ENCODE measurements around the gene DLX5. TPM values are rescaled to one million over a fixed set of nuclear protein-coding genes. Genes with fewer than 3 reads are reported as not detected.

DLX5 gene
- polyA plus RNA-seq, 4 donors, result 0.04 to 0.12 TPM; not detected in 2

DNA sequence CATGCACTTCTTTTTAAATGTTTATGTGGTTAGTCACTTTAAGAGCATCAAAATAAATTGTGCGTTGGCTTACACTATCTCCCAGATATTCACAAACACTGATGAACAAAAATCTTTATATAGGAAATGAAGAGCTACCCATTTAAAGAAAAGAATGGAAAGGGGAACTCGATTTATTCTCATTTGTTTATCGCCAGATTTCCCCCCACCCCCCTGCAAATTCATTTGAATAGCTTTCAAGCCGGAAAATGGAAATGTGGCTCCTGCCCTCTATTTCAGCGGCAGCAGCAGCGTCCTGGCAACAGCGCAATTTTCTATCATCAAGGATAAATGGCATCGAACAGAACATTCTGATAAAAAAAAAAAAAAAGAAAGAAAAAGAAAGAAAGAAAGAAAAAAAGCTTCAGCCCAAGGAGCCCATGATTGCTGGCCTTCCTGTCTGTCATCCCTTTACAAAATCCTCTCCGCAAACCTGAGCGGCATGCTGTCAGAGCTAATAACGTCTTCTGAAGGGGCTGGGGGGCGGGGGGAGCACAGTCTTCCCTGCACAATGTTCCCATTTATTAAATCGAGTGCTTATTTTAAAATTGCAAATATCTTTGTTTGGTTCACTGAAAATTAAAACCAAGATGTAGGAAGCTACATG lies 33.0 kb downstream of the DLX5 start:
- H3K27me3 ChIP-seq (ENCODE audit: control insufficient read depth in 3 of 3, insufficient read depth in 3 of 3, low read length in 3 of 3), result peaks cover 7 to 75% (median 49%) of the 10 kb centered on the region in 3 donors
- DNase-seq, result no peak
- no peak overlapping the region for H3K27ac ChIP-seq (ENCODE audit: low read depth in 1 of 3, low read length in 2 of 3)
- H3K9me3 ChIP-seq (ENCODE audit: control insufficient read depth in 2 of 2, insufficient read depth in 1 of 2, low read depth in 1 of 2, low read length in 1 of 2), result peaks cover 0 to 17% of the 10 kb centered on the region in 2 donors
- H3K36me3 ChIP-seq (ENCODE audit: control insufficient read depth in 3 of 3, insufficient read depth in 2 of 3, low read depth in 1 of 3, low read length in 3 of 3), result no peaks in the 10 kb centered on the region
- H3K4me1 ChIP-seq (ENCODE audit: control insufficient read depth in 3 of 3, insufficient read depth in 2 of 3, low read depth in 1 of 3, low read length in 2 of 3), result no peaks in the 10 kb centered on the region
- FAIRE-seq, result no peak
- H3K4me3 ChIP-seq (ENCODE audit: low read depth in 1 of 3, low read length in 3 of 3), result no peak overlapping the region
- 7 to 13% (median 10%) methylated on average over 13 of the region's 13 CpGs for WGBS, 3 donors

DNA sequence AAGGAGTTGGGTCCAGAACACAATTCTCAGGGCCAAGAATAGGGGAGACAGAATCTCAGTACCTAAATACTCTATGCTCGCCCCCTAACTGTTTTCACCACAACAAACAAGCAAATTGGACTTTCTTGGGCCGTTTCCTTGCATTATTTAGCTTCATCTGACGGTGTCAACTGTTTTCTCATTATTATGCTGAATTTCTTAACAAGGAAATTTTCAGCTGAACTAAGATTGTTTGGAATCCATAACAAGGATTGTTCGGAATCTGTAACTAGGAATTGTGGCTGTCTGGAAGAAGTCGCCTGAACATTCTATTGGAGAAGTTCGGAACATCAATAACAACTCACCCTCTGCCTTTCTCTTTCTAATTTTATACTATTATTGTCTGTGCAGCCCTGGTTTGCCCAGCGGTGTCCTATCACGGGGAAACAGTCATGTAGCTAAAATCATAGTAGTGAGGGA lies 34.7 kb downstream of the DLX5 start:
- FAIRE-seq (no peak), DNase-seq (no peak)
- 9 to 13% (median 11%) methylated on average over 8 of the region's 8 CpGs for WGBS, 3 donors
- no peak overlapping the region for H3K27ac ChIP-seq (ENCODE audit: low read depth in 1 of 3, low read length in 2 of 3)
- H3K4me1 ChIP-seq (ENCODE audit: control insufficient read depth in 3 of 3, insufficient read depth in 2 of 3, low read depth in 1 of 3, low read length in 2 of 3), result no peaks in the 10 kb centered on the region
- H3K27me3 ChIP-seq (ENCODE audit: control insufficient read depth in 3 of 3, insufficient read depth in 3 of 3, low read length in 3 of 3), result peaks cover 7 to 60% (median 35%) of the 10 kb centered on the region in 3 donors
- no peaks in the 10 kb centered on the region for H3K36me3 ChIP-seq (ENCODE audit: control insufficient read depth in 3 of 3, insufficient read depth in 2 of 3, low read depth in 1 of 3, low read length in 3 of 3)
- H3K4me3 ChIP-seq (ENCODE audit: low read depth in 1 of 3, low read length in 3 of 3), result no peak overlapping the region
- H3K9me3 ChIP-seq (ENCODE audit: control insufficient read depth in 2 of 2, insufficient read depth in 1 of 2, low read depth in 1 of 2, low read length in 1 of 2), result peaks cover 0 to 17% of the 10 kb centered on the region in 2 donors

DNA sequence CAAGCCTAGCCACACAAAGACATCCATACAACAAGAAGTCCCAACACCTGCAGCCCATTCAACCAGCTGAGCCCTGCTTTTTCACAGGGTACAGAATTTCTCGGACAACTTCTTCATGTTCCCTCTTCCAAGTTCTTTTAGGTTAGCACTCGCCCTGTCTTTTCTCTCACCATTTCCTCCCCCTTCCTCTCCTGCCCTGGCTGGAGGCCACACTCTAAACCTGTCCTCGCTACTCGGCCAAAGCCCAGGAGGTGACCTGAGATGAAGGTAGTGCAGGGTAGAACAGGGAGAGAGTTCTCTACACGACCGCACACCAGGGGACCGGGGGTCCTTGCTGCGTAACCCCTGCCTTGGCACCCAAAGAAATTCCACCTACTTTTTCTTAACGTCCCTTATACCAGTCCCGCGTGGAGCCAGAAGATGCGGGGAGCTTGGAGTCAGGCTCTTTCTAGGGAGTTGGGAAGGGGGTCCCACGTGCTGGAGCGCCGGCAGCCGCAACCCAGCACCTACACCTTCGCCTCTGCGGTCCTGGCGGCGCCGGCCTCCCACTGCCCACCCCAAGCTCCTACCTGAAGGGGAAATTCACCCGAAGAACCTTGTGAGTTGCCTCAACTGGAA lies 35.3 kb downstream of the DLX5 start:
- Histone ChIP-seq H3K4me1 (ENCODE audit: control insufficient read depth in 3 of 3, insufficient read depth in 2 of 3, low read depth in 1 of 3, low read length in 2 of 3) (no peaks in the 10 kb centered on the region), H3K36me3 (ENCODE audit: control insufficient read depth in 3 of 3, insufficient read depth in 2 of 3, low read depth in 1 of 3, low read length in 3 of 3) (no peaks in the 10 kb centered on the region), H3K27me3 (ENCODE audit: control insufficient read depth in 3 of 3, insufficient read depth in 3 of 3, low read length in 3 of 3) (peaks cover 7 to 57% (median 35%) of the 10 kb centered on the region in 3 donors), H3K27ac (ENCODE audit: low read depth in 1 of 3, low read length in 2 of 3) (no peak overlapping the region), H3K9me3 (ENCODE audit: control insufficient read depth in 2 of 2, insufficient read depth in 1 of 2, low read depth in 1 of 2, low read length in 1 of 2) (peaks cover 0 to 17% of the 10 kb centered on the region in 2 donors), H3K4me3 (ENCODE audit: low read depth in 1 of 3, low read length in 3 of 3) (no peak overlapping the region)
- WGBS, 3 donors, result 9 to 21% (median 13%) methylated on average over 22 of the region's 22 CpGs
- DNase-seq, result no peak
- FAIRE-seq, result no peak

DNA sequence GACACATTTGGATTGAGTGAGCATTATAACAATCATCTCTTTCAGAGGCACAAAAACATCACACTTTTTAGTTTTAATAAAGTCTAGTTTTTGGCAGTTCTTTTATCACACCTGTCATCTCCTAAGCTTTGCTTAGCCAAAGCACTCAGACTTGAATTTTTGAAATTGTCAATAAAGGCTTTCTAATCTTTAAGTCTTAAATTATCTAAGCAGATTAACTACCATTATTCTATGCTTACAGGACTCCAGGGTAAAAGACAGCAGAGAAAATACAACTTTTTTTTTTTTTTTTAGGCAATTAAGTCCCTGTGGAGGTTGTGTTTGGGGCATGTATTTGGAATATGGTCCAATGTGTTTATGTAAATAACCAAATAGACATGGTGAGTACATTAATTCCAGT lies 36.9 kb downstream of the DLX5 start:
- FAIRE-seq, result no peak

DNA sequence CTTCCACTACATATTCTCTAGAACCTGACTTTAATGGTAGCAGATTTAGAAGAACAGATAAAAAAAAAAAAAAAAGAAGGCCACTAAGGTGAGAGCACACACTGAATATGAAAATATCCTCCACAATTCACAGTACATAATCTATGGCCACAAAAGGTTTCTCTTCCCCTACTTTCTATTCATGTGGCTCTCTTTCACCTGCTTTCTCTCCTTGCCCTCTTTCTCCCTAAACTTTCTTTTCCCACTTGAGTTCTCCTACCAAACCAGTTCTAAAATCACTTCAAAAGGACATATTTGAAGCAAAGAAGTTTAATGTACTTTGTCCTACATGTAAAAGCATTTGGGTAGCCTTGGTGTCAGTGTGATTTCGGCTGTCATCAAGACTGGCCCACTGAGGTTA lies 37.7 kb downstream of the DLX5 start:
- H3K27me3 ChIP-seq (ENCODE audit: control insufficient read depth in 3 of 3, insufficient read depth in 3 of 3, low read length in 3 of 3), result peaks cover 0 to 34% (median 16%) of the 10 kb centered on the region in 3 donors

More for the DNA sequence above, 36.9 kb downstream of the DLX5 start:
- no peak overlapping the region for H3K27ac ChIP-seq (ENCODE audit: low read depth in 1 of 3, low read length in 2 of 3)
- peaks cover 7 to 41% (median 24%) of the 10 kb centered on the region in 3 donors for H3K27me3 ChIP-seq (ENCODE audit: control insufficient read depth in 3 of 3, insufficient read depth in 3 of 3, low read length in 3 of 3)
- no peak for DNase-seq
- H3K9me3 ChIP-seq (ENCODE audit: control insufficient read depth in 2 of 2, insufficient read depth in 1 of 2, low read depth in 1 of 2, low read length in 1 of 2), result peaks cover 0 to 7% of the 10 kb centered on the region in 2 donors
- H3K36me3 ChIP-seq (ENCODE audit: control insufficient read depth in 3 of 3, insufficient read depth in 2 of 3, low read depth in 1 of 3, low read length in 3 of 3), result no peaks in the 10 kb centered on the region
- no peaks in the 10 kb centered on the region for H3K4me1 ChIP-seq (ENCODE audit: control insufficient read depth in 3 of 3, insufficient read depth in 2 of 3, low read depth in 1 of 3, low read length in 2 of 3)
- no peak overlapping the region for H3K4me3 ChIP-seq (ENCODE audit: low read depth in 1 of 3, low read length in 3 of 3)

DNA sequence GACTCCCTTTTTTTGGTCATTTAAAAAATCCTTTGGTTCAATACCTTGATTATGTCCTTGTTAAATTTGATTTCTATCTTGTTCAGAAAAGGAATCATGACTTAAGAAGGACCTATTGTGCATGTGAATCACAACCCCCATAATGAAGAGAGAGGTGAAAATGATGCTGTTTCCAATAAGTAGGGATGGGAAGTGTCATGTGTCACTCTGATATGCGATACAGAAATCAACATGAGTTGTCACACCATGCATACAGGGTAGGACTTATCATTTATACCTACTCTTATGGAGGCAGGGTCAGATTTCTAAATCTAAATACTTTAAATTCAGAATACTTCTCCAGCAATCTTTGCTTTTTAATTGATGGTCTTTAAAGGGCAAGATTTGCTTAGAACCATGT lies 38.6 kb downstream of the DLX5 start:
- no peaks in the 10 kb centered on the region for H3K36me3 ChIP-seq (ENCODE audit: control insufficient read depth in 3 of 3, insufficient read depth in 2 of 3, low read depth in 1 of 3, low read length in 3 of 3)
- H3K4me3 ChIP-seq (ENCODE audit: low read depth in 1 of 3, low read length in 3 of 3), result no peak overlapping the region
- no peaks in the 10 kb centered on the region for H3K9me3 ChIP-seq (ENCODE audit: control insufficient read depth in 2 of 2, insufficient read depth in 1 of 2, low read depth in 1 of 2, low read length in 1 of 2)
- WGBS, 3 donors, result 36 to 45% (median 41%) methylated on average over 1 of the region's 1 CpG
- no peaks in the 10 kb centered on the region for H3K4me1 ChIP-seq (ENCODE audit: control insufficient read depth in 3 of 3, insufficient read depth in 2 of 3, low read depth in 1 of 3, low read length in 2 of 3)
- FAIRE-seq (no peak), DNase-seq (no peak)
- H3K27ac ChIP-seq (ENCODE audit: low read depth in 1 of 3, low read length in 2 of 3), result no peak overlapping the region
- peaks cover 0 to 30% (median 13%) of the 10 kb centered on the region in 3 donors for H3K27me3 ChIP-seq (ENCODE audit: control insufficient read depth in 3 of 3, insufficient read depth in 3 of 3, low read length in 3 of 3)

More for the DNA sequence above, 37.7 kb downstream of the DLX5 start:
- Histone ChIP-seq H3K4me1 (ENCODE audit: control insufficient read depth in 3 of 3, insufficient read depth in 2 of 3, low read depth in 1 of 3, low read length in 2 of 3) (no peaks in the 10 kb centered on the region), H3K27ac (ENCODE audit: low read depth in 1 of 3, low read length in 2 of 3) (no peak overlapping the region), H3K36me3 (ENCODE audit: control insufficient read depth in 3 of 3, insufficient read depth in 2 of 3, low read depth in 1 of 3, low read length in 3 of 3) (no peaks in the 10 kb centered on the region), H3K4me3 (ENCODE audit: low read depth in 1 of 3, low read length in 3 of 3) (no peak overlapping the region), H3K9me3 (ENCODE audit: control insufficient read depth in 2 of 2, insufficient read depth in 1 of 2, low read depth in 1 of 2, low read length in 1 of 2) (no peaks in the 10 kb centered on the region)
- WGBS, 3 donors, result 50 to 70% (median 51%) methylated on average over 1 of the region's 1 CpG
- FAIRE-seq, result no peak
- DNase-seq, result no peak

DNA sequence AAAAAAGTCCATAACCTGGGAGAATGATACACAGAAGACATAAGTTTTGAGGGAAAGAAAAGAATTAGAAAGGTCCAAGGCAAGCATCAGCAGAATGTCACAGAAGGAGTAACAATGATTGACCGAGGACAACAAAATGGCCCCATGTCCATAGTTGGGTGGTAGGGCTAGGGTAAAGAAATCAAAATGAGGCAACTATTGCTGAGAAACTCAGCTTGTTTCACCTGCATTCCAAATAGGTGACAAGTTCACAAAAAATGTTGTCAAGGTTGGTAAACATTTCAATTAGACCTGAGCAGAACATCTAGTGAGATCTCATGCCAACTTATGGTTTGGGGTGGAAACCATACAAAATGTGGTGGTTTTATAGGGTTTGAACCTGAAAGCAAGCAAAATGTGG lies 42.0 kb downstream of the DLX5 start:
- H3K27me3 ChIP-seq (ENCODE audit: control insufficient read depth in 3 of 3, insufficient read depth in 3 of 3, low read length in 3 of 3), result peaks cover 0 to 8% (median 0%) of the 10 kb centered on the region in 3 donors
- no peak overlapping the region for H3K4me3 ChIP-seq (ENCODE audit: low read depth in 1 of 3, low read length in 3 of 3)
- no peak for DNase-seq
- H3K9me3 ChIP-seq (ENCODE audit: control insufficient read depth in 2 of 2, insufficient read depth in 1 of 2, low read depth in 1 of 2, low read length in 1 of 2), result no peaks in the 10 kb centered on the region
- H3K4me1 ChIP-seq (ENCODE audit: control insufficient read depth in 3 of 3, insufficient read depth in 2 of 3, low read depth in 1 of 3, low read length in 2 of 3), result no peaks in the 10 kb centered on the region
- no peaks in the 10 kb centered on the region for H3K36me3 ChIP-seq (ENCODE audit: control insufficient read depth in 3 of 3, insufficient read depth in 2 of 3, low read depth in 1 of 3, low read length in 3 of 3)
- H3K27ac ChIP-seq (ENCODE audit: low read depth in 1 of 3, low read length in 2 of 3), result no peak overlapping the region
- FAIRE-seq, result no peak
- 92 to 97% (median 95%) methylated on average over 1 of the region's 1 CpG for WGBS, 3 donors

DNA sequence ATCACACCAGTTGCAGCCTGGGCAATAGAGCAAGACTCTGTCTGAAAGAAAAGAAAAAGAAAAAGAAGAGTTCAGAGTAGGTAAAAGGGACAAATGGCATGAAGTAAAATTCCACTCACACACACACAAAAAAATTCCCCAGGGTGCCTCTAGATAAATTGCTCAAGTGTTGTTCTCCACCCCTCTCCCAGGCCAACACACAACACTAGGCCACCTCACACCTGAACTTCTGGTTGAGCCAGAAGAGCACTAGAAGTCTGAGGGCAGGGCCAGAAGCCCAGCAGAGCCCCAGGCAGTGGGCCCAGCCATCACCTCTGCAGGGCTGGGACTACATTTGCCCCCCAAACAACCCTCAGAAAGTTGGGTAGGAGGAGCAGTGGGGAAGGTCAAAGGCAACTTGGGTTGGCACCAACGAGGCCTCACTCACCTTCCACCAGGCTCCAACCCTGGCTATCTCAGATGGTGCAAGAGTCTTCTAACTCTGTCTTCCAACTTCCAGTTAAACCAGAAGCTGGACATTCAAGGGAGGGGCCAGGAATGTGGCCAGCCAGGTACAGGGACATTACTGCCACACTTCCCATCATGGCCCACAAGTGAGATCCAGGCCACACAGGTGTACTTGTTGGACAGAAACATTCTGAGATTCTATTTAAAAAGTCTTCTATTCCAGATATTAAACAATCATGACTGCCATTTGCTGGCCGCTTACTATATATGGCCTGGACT lies 44.9 kb downstream of the DLX5 start:
- no peaks in the 10 kb centered on the region for H3K9me3 ChIP-seq (ENCODE audit: control insufficient read depth in 2 of 2, insufficient read depth in 1 of 2, low read depth in 1 of 2, low read length in 1 of 2)
- no peak overlapping the region for H3K27ac ChIP-seq (ENCODE audit: low read depth in 1 of 3, low read length in 2 of 3)
- no peaks in the 10 kb centered on the region for H3K4me1 ChIP-seq (ENCODE audit: control insufficient read depth in 3 of 3, insufficient read depth in 2 of 3, low read depth in 1 of 3, low read length in 2 of 3)
- no peaks in the 10 kb centered on the region for H3K36me3 ChIP-seq (ENCODE audit: control insufficient read depth in 3 of 3, insufficient read depth in 2 of 3, low read depth in 1 of 3, low read length in 3 of 3)
- FAIRE-seq, result no peak
- DNase-seq, result no peak
- H3K27me3 ChIP-seq (ENCODE audit: control insufficient read depth in 3 of 3, insufficient read depth in 3 of 3, low read length in 3 of 3), result peaks cover 0 to 3% (median 2%) of the 10 kb centered on the region in 3 donors
- WGBS, 3 donors, result 79 to 85% (median 84%) methylated on average over 2 of the region's 2 CpGs
- no peak overlapping the region for H3K4me3 ChIP-seq (ENCODE audit: low read depth in 1 of 3, low read length in 3 of 3)
